ENCODE results near the gene HOXA2.

Gene HOXA2

GRCh38 chr7:27071622-27072390, 30.7 kb downstream of the HOXA2 start:
- no peak for DNase-seq

GRCh38 chr7:27068259-27068658, 34.2 kb downstream of the HOXA2 start:
- no peak for DNase-seq

- no peak for DNase-seq
Observed at GRCh38 chr7:27066148-27066547, 36.3 kb downstream of the HOXA2 start.

GRCh38 chr7:27065709-27066108, 36.8 kb downstream of the HOXA2 start:
- DNase-seq = no peak

- no peak for DNase-seq
Observed at GRCh38 chr7:27064661-27065060, 37.8 kb downstream of the HOXA2 start.

GRCh38 chr7:27064159-27064558, 38.3 kb downstream of the HOXA2 start:
- no peak for DNase-seq

GRCh38 chr7:27062946-27063345, 39.5 kb downstream of the HOXA2 start:
- no peak for DNase-seq

GRCh38 chr7:27053153-27053552, 49.3 kb downstream of the HOXA2 start:
- DNase-seq = no peak

- no peak for DNase-seq
Observed at GRCh38 chr7:27051451-27051850, 51.0 kb downstream of the HOXA2 start.

Data from midbrain (tissue), 1 donor.